Right forelimb (tissue), 1 donor: Measurements from ENCODE around the gene CBR4.
"Not testable (repeated sequence)": the region's sequence is repeated elsewhere in the genome, so short reads cannot be mapped to it uniquely, and the experiment has no call there.

Experiments used
- DNase-seq: peaks from one replicate; pipeline ENCODE4 v3.0.0-alpha.2; 2018

Gene CBR4

DNA sequence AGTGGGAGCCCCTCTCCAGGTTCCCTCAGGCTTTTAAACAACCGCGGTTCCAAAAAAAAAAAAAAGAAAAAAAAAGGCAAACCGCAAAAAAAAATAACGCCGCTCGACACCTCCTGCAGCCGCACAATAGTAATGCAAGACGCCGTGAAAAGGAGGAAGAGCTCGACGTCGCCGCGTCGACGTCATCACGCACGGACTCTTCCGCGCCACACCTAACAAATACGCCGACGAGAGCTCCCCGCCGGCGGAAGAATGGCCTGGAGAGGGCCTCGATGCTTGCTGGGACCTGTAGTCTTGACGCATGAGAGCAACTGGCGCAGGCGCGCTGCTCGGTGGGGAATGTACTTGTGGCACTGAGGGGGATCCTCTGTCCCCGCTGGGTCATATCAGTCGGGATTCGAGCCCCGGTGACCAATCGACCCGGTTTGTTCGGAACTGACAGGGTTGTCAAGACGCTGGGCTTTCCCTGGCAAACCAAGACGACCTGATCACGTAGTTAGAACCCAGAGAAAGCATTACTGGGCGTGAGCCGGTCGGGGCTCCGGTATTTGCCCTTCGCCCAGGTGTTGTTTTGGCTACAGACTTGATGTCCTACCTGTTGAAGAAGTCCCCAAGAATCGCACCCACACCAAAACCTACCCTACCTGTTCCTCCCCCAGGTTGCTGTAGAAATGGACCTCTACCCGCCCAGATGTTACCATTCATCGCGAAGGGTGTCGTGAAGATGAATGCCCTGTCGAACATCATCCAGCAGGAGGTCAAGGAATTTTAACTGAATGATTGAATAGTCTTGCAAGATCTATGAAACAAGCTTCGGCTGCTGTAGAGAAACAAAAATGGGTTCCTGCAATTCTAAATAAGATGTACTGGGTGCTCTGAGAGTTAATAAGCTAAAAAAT lies at the start of gene CBR4:
TSS of gene CBR4 (minus strand) at position 131 of the 899 bp plus-strand sequence. CDS start 166 bp downstream, outside the sequence.
- peak; percentile 96 for DNase-seq

GRCh38 chr4:169059306-169060211 lies 49.5 kb upstream of the CBR4 start:
- no peak for DNase-seq

- no peak for DNase-seq
These were observed 48.3 kb upstream of the CBR4 start for GRCh38 chr4:169058312-169058711.

GRCh38 chr4:169054879-169055278 lies 44.8 kb upstream of the CBR4 start:
- no peak for DNase-seq

- peak; percentile 75 for DNase-seq
These were observed 42.5 kb upstream of the CBR4 start for GRCh38 chr4:169052594-169052945.

DNA sequence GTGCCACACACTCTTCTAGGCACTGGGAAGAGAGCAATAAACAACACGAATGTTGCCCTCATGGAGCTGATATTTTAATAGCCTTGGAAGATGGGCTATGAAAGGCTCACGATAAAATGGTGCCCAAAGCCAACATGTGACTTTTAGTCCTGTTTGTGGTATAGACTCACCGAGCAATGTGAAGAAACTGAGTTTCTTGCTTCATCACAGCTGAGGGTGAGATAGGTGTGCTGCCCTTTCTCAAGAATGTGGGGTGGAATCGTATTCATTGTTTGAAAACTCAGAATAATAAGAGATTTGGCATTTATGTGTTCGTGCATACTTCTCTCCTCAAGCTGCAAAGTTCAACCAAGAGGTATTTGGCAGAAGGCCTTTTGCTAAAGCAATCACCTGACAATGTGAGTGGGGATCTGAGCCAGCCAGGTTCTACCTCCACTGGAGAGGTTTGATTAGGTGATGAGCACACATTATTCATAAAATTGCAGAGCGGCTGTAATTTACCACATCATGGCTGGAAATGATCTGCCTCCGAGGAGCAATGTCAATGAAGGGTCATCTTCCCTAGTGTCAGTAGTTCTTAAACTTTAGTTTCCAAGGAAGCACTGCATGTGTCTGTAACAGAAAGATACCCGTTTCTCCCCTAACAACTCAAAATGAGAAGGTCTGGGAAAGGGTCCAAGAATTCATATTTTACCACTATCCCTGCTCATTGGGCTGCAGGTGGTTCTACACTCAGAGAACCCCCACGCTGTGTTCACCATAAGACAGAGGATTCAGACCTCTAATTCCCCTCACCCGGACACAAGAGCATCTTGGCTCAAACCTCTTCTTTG lies 41.9 kb upstream of the CBR4 start:
- DNase-seq, result no peak

DNA sequence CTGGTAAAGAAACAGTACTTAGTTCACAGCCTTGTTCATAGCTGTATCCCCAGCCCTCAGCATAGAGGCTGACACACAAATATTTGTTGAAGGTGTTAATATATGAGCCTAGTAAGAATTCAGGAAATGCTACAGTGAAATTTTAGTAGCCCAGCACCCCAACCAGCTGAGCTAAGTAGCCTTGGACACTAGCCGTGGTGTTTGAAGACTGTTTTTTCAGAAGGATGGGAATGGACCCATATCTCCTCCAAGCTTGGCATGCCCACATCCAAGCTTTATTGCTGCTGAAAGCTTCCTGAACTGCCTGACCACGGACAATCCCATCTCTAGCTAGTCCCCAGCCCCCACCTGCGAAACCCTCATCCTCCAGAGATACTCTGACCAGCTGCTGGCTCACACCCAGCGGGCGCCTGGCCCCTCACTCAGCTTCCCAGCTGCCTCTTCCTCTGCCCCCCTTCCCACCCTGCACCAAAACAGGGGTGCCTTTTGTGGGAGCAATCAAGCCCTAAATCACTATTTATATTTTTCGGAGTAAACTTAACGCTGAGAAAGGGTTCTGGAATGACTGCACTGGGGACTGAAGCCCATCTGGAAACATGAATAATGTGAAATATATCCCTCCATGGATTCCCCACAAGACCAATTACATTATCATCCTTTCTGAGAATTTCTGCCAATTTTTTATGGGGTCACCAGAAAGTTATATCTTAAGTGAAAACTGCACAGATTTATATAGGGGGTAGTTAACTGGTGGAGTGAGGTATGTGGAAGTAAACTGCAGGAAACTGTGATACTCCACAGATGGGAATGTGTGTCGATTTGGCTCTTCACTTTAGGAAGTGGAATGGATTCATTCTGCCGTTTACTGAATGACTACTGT lies 41.1 kb upstream of the CBR4 start:
- DNase-seq, result peak; percentile 66

DNA sequence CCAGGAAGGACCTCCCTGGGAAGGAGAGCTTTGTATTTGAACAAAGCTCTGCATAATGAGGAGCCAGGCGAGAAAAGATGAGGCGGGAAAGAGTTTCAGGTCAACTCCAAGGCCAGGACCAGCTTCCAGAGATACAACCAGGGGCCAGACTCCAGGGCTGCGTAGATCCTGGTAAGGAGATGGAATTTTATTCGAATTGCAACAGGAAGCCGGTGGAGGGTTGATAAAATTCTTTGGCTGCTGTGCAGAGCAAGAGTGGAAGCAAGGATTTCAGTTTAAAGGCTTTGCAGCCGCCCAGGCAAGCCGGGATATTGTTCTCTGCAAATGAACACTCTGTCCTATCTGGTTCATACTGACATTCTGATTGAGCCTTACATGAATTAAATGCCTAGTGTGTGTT lies 40.2 kb upstream of the CBR4 start:
- DNase-seq, result no peak

DNA sequence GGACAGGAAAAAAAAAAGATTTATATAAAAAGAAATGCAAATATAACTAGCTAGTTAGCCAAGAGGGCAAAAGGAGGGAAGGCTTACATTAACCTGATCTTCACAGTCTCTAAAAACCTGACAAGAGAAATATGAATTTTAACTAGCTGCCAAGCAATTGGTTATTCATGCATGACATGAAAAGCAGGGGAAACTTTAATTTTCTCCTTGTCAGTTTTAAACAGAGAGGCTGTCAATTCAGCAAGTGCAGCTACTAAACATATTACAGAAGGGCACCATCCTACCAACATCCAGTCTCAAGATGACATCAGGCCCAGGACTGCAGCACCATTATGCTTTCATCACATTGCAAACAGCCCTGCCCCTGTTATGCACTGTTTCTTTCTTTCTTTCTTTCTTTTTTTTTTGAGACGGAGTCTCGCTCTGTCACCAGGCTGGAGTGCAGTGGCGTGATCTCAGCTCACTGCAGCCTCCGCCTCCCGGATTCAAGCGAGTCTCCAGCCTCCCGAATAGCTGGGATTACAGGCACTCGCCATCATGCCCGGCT lies 38.9 kb upstream of the CBR4 start:
- no peak for DNase-seq

DNA sequence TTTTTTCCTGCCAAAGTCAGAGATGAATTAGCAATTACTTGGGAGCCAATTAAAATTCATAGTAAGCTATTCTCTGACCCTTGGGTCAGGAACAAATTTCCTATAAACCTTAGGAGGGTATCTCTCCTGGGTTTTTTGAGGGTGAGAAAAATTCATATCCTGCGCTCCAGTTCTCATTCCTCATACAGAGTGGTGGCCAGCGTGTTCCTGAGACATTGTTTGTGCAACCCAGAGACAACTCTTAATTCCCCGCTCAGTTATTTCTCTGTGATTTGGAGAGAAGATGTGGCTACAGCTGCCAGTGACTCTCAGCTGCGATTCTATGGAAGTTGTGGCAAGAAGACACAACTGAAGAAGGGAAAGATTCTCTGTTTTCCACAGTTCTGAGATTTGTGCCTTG lies 37.9 kb upstream of the CBR4 start:
- DNase-seq, result no peak

DNA sequence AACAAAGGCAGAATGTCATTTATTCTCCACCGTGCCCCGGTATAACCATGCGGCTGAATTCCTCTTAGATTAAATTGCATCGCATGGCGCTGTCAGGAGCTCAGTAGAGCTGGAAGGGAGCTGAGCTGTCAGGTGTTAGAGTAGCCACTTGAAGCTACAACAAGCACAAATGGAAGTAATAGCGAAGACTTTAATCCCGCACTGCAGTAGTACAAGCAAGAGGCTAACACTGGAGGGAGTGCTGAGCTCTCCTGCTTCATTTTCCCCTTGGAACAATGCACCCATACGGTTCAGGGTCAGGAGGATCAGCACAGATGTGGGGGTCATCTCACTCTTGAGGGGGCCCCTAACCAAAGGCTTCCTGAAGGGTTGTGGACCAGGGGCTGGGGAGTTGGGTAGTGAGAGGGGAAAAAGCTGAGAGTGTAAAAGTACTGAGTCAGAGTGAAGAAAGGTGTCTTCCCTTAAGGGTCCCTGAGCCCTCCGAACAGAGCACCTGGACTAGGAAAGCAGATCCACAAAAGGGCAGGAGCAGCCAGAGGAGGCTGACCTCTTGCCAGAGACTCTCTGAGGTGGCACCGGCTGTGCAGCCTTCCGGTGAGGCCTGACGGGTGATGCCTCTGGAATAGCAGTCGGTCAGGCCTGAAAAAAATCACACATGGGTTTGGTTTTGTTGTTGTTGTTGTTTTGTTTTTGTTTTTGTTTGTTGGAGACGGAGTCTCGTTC lies 36.0 kb upstream of the CBR4 start:
- DNase-seq, result no peak

GRCh38 chr4:169044714-169045447 lies 34.8 kb upstream of the CBR4 start:
- no peak for DNase-seq

DNA sequence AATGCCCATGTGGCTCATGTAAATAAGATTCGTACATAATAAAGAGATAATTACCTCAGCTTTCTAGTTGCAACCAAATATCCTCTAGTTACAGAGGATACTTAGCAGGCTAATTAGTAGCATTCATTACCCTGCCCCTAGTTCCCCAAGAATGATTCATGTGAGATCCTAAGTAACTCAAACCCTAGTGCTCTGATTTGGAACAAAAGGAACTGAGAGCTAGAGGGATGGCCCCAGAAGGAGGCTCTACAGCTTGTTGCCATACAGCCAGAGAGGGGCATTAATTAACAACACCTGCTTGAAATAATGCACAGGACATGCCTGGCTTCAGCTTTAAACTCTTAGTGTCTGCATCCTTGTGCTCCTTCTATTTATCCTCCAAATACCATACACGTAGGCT lies 32.6 kb upstream of the CBR4 start:
- DNase-seq, result no peak

DNA sequence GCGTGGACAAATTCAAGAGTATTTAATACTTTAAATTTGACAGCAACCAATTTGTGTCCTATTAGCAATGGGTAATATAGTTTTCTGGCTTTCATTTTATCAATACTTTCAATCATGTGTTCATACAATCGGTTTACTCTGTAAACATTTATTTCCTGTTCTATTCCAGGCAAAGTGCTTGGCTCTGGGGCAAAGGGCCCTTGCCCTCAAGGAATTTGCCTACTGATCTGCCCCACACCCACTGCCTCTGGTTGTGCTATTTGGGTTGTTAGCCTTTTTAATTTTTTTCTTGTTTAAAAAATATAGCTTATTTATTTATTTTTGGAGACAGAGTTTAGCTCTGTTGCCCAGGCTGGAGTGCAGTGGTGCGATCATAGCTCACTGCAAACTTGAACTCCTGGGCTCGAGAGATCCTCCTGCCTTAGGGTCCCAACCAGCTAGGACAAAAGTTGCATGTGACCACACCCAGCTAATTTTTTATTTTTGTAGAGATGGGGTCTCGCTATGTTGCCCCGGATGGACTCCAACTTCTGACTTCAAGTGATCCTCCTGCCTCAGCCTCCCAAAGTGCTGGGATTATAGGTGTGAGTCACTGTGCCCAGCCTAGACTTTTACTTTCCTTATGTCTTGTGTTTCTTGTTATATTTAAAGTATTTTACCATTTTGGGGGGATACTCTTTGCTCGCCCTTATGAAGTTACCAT lies 30.7 kb upstream of the CBR4 start:
- no peak for DNase-seq

DNA sequence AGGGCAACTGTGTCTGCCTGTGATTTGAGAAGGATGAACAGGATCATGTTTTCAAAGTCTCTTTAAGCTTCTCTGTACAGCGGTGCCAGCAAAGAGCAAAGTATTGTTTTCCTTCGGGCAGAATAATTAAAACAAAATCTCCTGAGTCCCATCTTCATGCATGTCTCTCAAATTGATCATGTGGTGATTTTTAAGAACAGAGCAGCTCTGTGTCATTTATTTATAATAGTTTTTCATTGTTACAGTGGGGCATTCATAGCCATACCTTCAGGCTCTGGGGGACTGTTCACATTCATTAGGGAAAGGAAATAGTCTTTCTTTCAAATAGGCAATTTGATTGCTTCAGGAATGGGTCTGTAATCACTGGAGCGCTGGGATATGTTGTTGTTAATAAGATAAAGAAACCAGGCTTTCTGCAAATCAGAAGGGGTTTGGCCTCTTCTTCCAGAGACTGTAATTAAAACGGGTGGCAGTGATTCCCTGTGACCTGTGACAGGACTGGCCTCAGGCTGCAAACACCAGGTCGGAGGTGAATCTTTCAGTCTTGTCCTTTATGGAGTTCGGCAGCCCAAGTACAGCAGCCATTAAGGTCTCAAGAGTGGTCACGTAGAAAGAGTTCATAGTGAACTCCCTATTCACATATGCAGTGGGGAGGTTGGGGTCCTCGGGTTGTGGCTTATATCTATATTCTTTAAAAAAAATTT lies 29.3 kb upstream of the CBR4 start:
- no peak for DNase-seq

DNA sequence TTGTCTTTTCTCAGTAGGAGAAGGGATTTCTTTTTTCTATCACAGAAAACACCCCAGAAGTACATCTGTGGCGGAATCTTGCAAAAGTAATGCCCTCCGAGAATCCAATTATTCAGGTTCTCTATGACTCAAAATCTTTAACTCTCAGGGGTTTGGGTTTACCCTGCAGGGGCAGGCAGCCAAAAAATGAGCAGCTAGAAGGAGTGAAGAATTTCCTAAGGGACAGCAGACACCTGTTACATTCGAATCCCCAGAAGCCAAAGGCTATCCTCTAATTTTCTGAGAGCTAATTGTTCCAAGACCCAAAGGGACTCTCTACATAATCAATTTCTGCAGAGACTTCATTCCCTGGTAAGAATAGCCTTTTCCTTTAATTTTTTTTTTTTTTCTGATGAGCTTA lies 27.5 kb upstream of the CBR4 start:
- DNase-seq, result no peak

GRCh38 chr4:169035871-169036620 lies 26.0 kb upstream of the CBR4 start:
- not testable (repeated sequence) for DNase-seq

- DNase-seq, result no peak
These were observed 23.6 kb upstream of the CBR4 start for GRCh38 chr4:169033660-169034059.
